Epidermal melanocyte (primary cell): ENCODE measurements around the gene DPYSL5.

Experiments
- DNase-seq: peaks from one replicate; pipeline ENCODE4 v3.0.0; 2011; ENCODE audit warnings: low spot score; ENCODE audit not compliant: insufficient read length

DPYSL5 gene

GRCh38 chr2:26845021-26845420, 2.9 kb upstream of the DPYSL5 start:
- DNase-seq: no peak

- DNase-seq: peak; percentile 80
Measured at GRCh38 chr2:26846334-26847306, 1.3 kb upstream of the DPYSL5 start.

- DNase-seq: no peak
Measured at GRCh38 chr2:26847307-26847654, 651 bp upstream of the DPYSL5 start.

GRCh38 chr2:26848336-26849055, 564 bp downstream of the DPYSL5 start:
- no peak for DNase-seq

GRCh38 chr2:26849056-26849999, 1.4 kb downstream of the DPYSL5 start:
- DNase-seq: no peak

GRCh38 chr2:26850000-26850431, 2.1 kb downstream of the DPYSL5 start:
- DNase-seq: no peak

- DNase-seq: no peak
Measured at GRCh38 chr2:26850505-26850904, 2.6 kb downstream of the DPYSL5 start.

GRCh38 chr2:26852405-26853306, 4.7 kb downstream of the DPYSL5 start:
- DNase-seq: peak; percentile 73

- DNase-seq: no peak
Measured at GRCh38 chr2:26853751-26854150, 5.8 kb downstream of the DPYSL5 start.

- DNase-seq: no peak
Measured at GRCh38 chr2:26854283-26854827, 6.4 kb downstream of the DPYSL5 start.

GRCh38 chr2:26855466-26855865, 7.5 kb downstream of the DPYSL5 start:
- DNase-seq: no peak

- DNase-seq: no peak
Measured at GRCh38 chr2:26859622-26860021, 11.7 kb downstream of the DPYSL5 start.

- DNase-seq: no peak
Measured at GRCh38 chr2:26860211-26860850, 12.4 kb downstream of the DPYSL5 start.

GRCh38 chr2:26861610-26862224, 13.8 kb downstream of the DPYSL5 start:
- DNase-seq: no peak

GRCh38 chr2:26864226-26864625, 16.3 kb downstream of the DPYSL5 start:
- DNase-seq: no peak

- no peak for DNase-seq
Measured at GRCh38 chr2:26864646-26865045, 16.7 kb downstream of the DPYSL5 start.

GRCh38 chr2:26870585-26871095, 22.7 kb downstream of the DPYSL5 start:
- no peak for DNase-seq

GRCh38 chr2:26873286-26873983, 25.5 kb downstream of the DPYSL5 start:
- DNase-seq: no peak
